Activated naive CD4-positive, alpha-beta T cell treated with anti-CD3 and anti-CD28 coated beads, Interleukin-2, amount 10 ng/mL, durations not matched to agents 5 hours and 36 hours (primary cell): ENCODE data around the gene USP31. TPM values are rescaled to one million over a fixed set of nuclear protein-coding genes. Genes with fewer than 3 reads are reported as not detected.

Experiments
- total RNA-seq, 2 experiments: library from RNA; stranded (reverse); gene quantifications; one replicate each; pipeline ENCODE4 v1.2.3, GENCODE V29; 2021

USP31 gene
- 1 to 10 TPM; 5.3 to 6.6 TPM for total RNA-seq

GRCh38 chr16:23149267-23149992, at the start of gene USP31:
Gene USP31, minus strand, starts transcription at chr16:23149452. Its CDS starts 182 bp downstream, at chr16:23149270.

GRCh38 chr16:23182679-23183542, 33.7 kb upstream of the USP31 start, which contains the start of gene SCNN1G:
Gene SCNN1G, plus strand, starts transcription at chr16:23182745. Its CDS starts 3,527 bp downstream, at chr16:23186272.

Other genes starting within 250 kb of the USP31 start
- not detected for gene SCNN1G, start 33.3 kb upstream of the USP31 start, total RNA-seq
- gene SCNN1B, start 152.8 kb upstream of the USP31 start, total RNA-seq: not detected